Smooth muscle cell (in vitro differentiated cells): Measurements from ENCODE around the gene ZNF638. TPM values are rescaled to one million over a fixed set of nuclear protein-coding genes. Genes with fewer than 3 reads are reported as not detected.
A peak's percentile ranks its signal among the peaks of the same experiment; 100 is the strongest.

Source experiments
- DNase-seq: peaks from one replicate; lab custom pipeline; 2025; ENCODE audit not compliant: unreplicated experiment; lab: John Stamatoyannopoulos, UW
- H2AFZ ChIP-seq: fragments of 200-600 bp; sonication (generic); 2 replicates; pipeline ENCODE4 v1.6.0; 2016; ENCODE audit warnings: antibody characterized with exemption, low read depth, mild to moderate bottlenecking
- H3F3A ChIP-seq: fragments of 200-600 bp; sonication (generic); 2 replicates; pipeline ENCODE4 v1.6.0; 2017; ENCODE audit warnings: antibody characterized with exemption, low read depth
- H3K27ac ChIP-seq: fragments of 200-600 bp; sonication (generic); 2 replicates; pipeline ENCODE4 v1.5.1; 2016; ENCODE audit warnings: low read depth, mild to moderate bottlenecking
- H3K27me3 ChIP-seq: fragments of 200-600 bp; sonication (generic); 2 replicates; pipeline ENCODE4 v1.6.1; 2016; ENCODE audit warnings: low read depth, mild to moderate bottlenecking
- H3K36me3 ChIP-seq: fragments of 200-600 bp; sonication (generic); 2 replicates; pipeline ENCODE4 v1.5.1; 2016; ENCODE audit warnings: low read depth
- H3K4me1 ChIP-seq: fragments of 200-600 bp; sonication (generic); 2 replicates; pipeline ENCODE4 v1.5.1; 2016; ENCODE audit warnings: low read depth
- H3K4me2 ChIP-seq: fragments of 200-600 bp; sonication (generic); 2 replicates; pipeline ENCODE4 v1.6.0; 2016; ENCODE audit warnings: mild to moderate bottlenecking
- H3K4me3 ChIP-seq: fragments of 200-600 bp; sonication (generic); 2 replicates; pipeline ENCODE4 v1.5.1; 2016; ENCODE audit warnings: mild to moderate bottlenecking
- H3K79me2 ChIP-seq: fragments of 200-600 bp; sonication (generic); 2 replicates; pipeline ENCODE4 v1.6.0; 2016; ENCODE audit warnings: low read depth, mild to moderate bottlenecking
- H3K9ac ChIP-seq: fragments of 200-600 bp; sonication (generic); 2 replicates; pipeline ENCODE4 v1.6.0; 2016; ENCODE audit warnings: low read depth
- H3K9me3 ChIP-seq: fragments of 200-600 bp; sonication (generic); replicated peaks from 2 replicates; pipeline ENCODE4 v1.5.1; 2016; ENCODE audit warnings: low read depth
- H4K20me1 ChIP-seq: fragments of 200-600 bp; sonication (generic); 2 replicates; pipeline ENCODE4 v1.6.0; 2016; ENCODE audit warnings: low read depth
- CTCF ChIP-seq: fragments of 200-600 bp; sonication (generic); IDR thresholded peaks from 2 replicates; pipeline ENCODE4 v1.5.1; 2017; ENCODE audit warnings: borderline replicate concordance, mild to moderate bottlenecking, antibody characterized with exemption; ENCODE audit not compliant: insufficient read depth, poor library complexity, severe bottlenecking
- WGBS: methylation state at CpG from one replicate; pipeline ENCODE4 v1.1.7; 2016; ENCODE audit warnings: low lambda C conversion rate; 5-methylcytosine and 5-hydroxymethylcytosine counted together
- polyA plus RNA-seq: library from polyadenylated mRNA; unstranded; fragments of >200 nt; fragmentation: Nextera tagmentation; extraction: Ambion mirVana; gene quantifications from 2 replicates; pipeline ENCODE4 v1.2.1, GENCODE V29; 2016
- total RNA-seq: library from RNA; depleted of rRNA; stranded (reverse); fragments of >200 nt; gene quantifications from 2 replicates; pipeline ENCODE4 v1.2.3, GENCODE V29; 2014

The ZNF638 gene
- total and polyA plus RNA-seq, 2 experiments from 2014 or later = 44.8 to 159 TPM

- WGBS = 96% methylated on average over 2 of the region's 2 CpGs
- H3K79me2 ChIP-seq = peaks cover 34% of the 10 kb centered on the region
Measured at GRCh38 chr2:71370015-71370414, 38.4 kb downstream of the ZNF638 start.

GRCh38 chr2:71372042-71372441, 40.5 kb downstream of the ZNF638 start:
- Histone ChIP-seq H3K9me3 (no peaks in the 10 kb centered on the region), H2AFZ (no peak overlapping the region), H3K9ac (no peak overlapping the region), H3K79me2 (peaks cover 32% of the 10 kb centered on the region), H3K36me3 (peaks cover 1% of the 10 kb centered on the region), H3F3A (no peaks in the 10 kb centered on the region), H3K4me3 (no peak overlapping the region), H4K20me1 (peaks cover 73% of the 10 kb centered on the region), H3K27me3 (no peaks in the 10 kb centered on the region), H3K4me2 (no peak overlapping the region), H3K27ac (no peak overlapping the region), H3K4me1 (no peaks in the 10 kb centered on the region)
- TF ChIP-seq CTCF = no peak
- no peak for DNase-seq
- WGBS = 100% methylated on average over 1 of the region's 1 CpG

More at GRCh38 chr2:71370015-71370414, 38.4 kb downstream of the ZNF638 start:
- TF ChIP-seq CTCF = no peak
- no peak overlapping the region for H2AFZ ChIP-seq
- H3K27me3 ChIP-seq = no peaks in the 10 kb centered on the region
- DNase-seq = no peak
- H3K9ac ChIP-seq = no peak overlapping the region
- no peak overlapping the region for H3K4me2 ChIP-seq
- H3K4me1 ChIP-seq = no peaks in the 10 kb centered on the region
- no peak overlapping the region for H3K27ac ChIP-seq
- no peaks in the 10 kb centered on the region for H3K9me3 ChIP-seq
- no peaks in the 10 kb centered on the region for H3F3A ChIP-seq
- peaks cover 68% of the 10 kb centered on the region for H4K20me1 ChIP-seq
- peaks cover 12% of the 10 kb centered on the region for H3K36me3 ChIP-seq
- H3K4me3 ChIP-seq = no peak overlapping the region

- no peak overlapping the region for H3K4me3 ChIP-seq
- H3K27ac ChIP-seq = peak overlapping the region; percentile 80
- H3K36me3 ChIP-seq = peaks cover 18% of the 10 kb centered on the region
- peaks cover 8% of the 10 kb centered on the region for H3F3A ChIP-seq
- peaks cover 13% of the 10 kb centered on the region for H3K79me2 ChIP-seq
- H4K20me1 ChIP-seq = peaks cover 61% of the 10 kb centered on the region
- no peak overlapping the region for H2AFZ ChIP-seq
- H3K4me1 ChIP-seq = no peaks in the 10 kb centered on the region
- TF ChIP-seq CTCF = no peak
- DNase-seq = no peak
- no peaks in the 10 kb centered on the region for H3K27me3 ChIP-seq
- peak overlapping the region; percentile 39 for H3K9ac ChIP-seq
- 36% methylated on average over 4 of the region's 4 CpGs for WGBS
- peak overlapping the region; percentile 36 for H3K4me2 ChIP-seq
- H3K9me3 ChIP-seq = no peaks in the 10 kb centered on the region
Measured at GRCh38 chr2:71379086-71379485, 47.5 kb downstream of the ZNF638 start.

GRCh38 chr2:71380665-71381064, 49.1 kb downstream of the ZNF638 start:
- Histone ChIP-seq H3K79me2 (peaks cover 11% of the 10 kb centered on the region), H3F3A (peaks cover 8% of the 10 kb centered on the region), H3K4me2 (no peak overlapping the region), H4K20me1 (peaks cover 60% of the 10 kb centered on the region), H3K9me3 (no peaks in the 10 kb centered on the region), H3K27ac (peak overlapping the region; percentile 17), H3K36me3 (peaks cover 18% of the 10 kb centered on the region), H3K4me3 (no peak overlapping the region), H3K9ac (no peak overlapping the region), H3K27me3 (no peaks in the 10 kb centered on the region), H2AFZ (no peak overlapping the region), H3K4me1 (no peaks in the 10 kb centered on the region)
- DNase-seq = no peak
- WGBS = 56% methylated on average over 3 of the region's 3 CpGs
- TF ChIP-seq CTCF = no peak
